NCI-H1417 treated with DMSO at 0.1 percent for 48 hours (cell line): ENCODE results near the gene LARP1.
A peak's percentile ranks its signal among the peaks of the same experiment; 100 is the strongest.

ENCODE experiments used
- DNase-seq: peaks from one replicate; lab custom pipeline; 2025; lab: John Stamatoyannopoulos, UW

LARP1 gene

GRCh38 chr5:154858297-154858971, 103.3 kb downstream of the LARP1 start, which contains the start of gene CNOT8:
Gene CNOT8, plus strand, starts transcription at chr5:154858627. Its CDS starts 4,652 bp downstream, at chr5:154863279.
- peak; percentile 62 for DNase-seq

GRCh38 chr5:154858972-154859871, 104.0 kb downstream of the LARP1 start:
- DNase-seq: no peak

- DNase-seq: no peak
Observed at GRCh38 chr5:154860123-154860522, 104.9 kb downstream of the LARP1 start.

GRCh38 chr5:154860765-154861164, 105.6 kb downstream of the LARP1 start:
- no peak for DNase-seq

GRCh38 chr5:154861946-154862345, 106.8 kb downstream of the LARP1 start:
- DNase-seq: no peak

- no peak for DNase-seq
Observed at GRCh38 chr5:154862766-154863165, 107.6 kb downstream of the LARP1 start.

- DNase-seq: no peak
Observed at GRCh38 chr5:154863291-154864080, 108.3 kb downstream of the LARP1 start.

GRCh38 chr5:154865466-154866184, 110.4 kb downstream of the LARP1 start:
- no peak for DNase-seq

GRCh38 chr5:154866841-154867240, 111.7 kb downstream of the LARP1 start:
- no peak for DNase-seq
